Thymus (tissue), 11 donors: Measurements from ENCODE around the gene NCF4. TPM values are rescaled to one million over a fixed set of nuclear protein-coding genes. Genes with fewer than 3 reads are reported as not detected.

ENCODE experiments used
- DNase-seq, 9 donors: peaks; one replicate each; pipeline ENCODE4 v3.0.0-alpha.2; 2013; ENCODE audit warnings: low spot score in 9 of 9, low read depth in 6 of 9, missing footprints in 1 of 9
- H3K27ac ChIP-seq, 2 donors: one replicate each; pipeline ENCODE4 v1.5.1; 2013; ENCODE audit warnings: control low read depth in 1 of 2, low read depth in 1 of 2, low read length in 1 of 2, mild to moderate bottlenecking in 1 of 2, moderate library complexity in 1 of 2
- H3K27me3 ChIP-seq, 2 donors: one replicate each; pipeline ENCODE4 v1.5.1; 2013; ENCODE audit warnings: low read length in 1 of 2; ENCODE audit not compliant: control insufficient read depth in 2 of 2, insufficient read depth in 1 of 2
- H3K36me3 ChIP-seq, 2 donors: one replicate each; pipeline ENCODE4 v1.5.1; 2013; ENCODE audit warnings: low read length in 1 of 2, mild to moderate bottlenecking in 1 of 2, moderate library complexity in 1 of 2; ENCODE audit not compliant: control insufficient read depth in 2 of 2, insufficient read depth in 2 of 2
- H3K4me1 ChIP-seq, 2 donors: one replicate each; pipeline ENCODE4 v1.5.1; 2013; ENCODE audit warnings: low read length in 2 of 2; ENCODE audit not compliant: control insufficient read depth in 2 of 2, insufficient read depth in 2 of 2
- H3K4me3 ChIP-seq, 2 donors: one replicate each; pipeline ENCODE4 v1.5.1; 2013; ENCODE audit warnings: low read length in 2 of 2, control low read depth in 1 of 2, mild to moderate bottlenecking in 1 of 2
- H3K9me3 ChIP-seq, 2 donors: one replicate each; pipeline ENCODE4 v1.5.1; 2013; ENCODE audit warnings: low read length in 1 of 2, mild to moderate bottlenecking in 1 of 2; ENCODE audit not compliant: control insufficient read depth in 2 of 2, insufficient read depth in 1 of 2
- WGBS: extraction: QIAGEN DNeasy Blood & Tissue Kit; methylation state at CpG from one replicate; pipeline ENCODE4 v1.1.7; 2013; 5-methylcytosine and 5-hydroxymethylcytosine counted together
- polyA plus RNA-seq: library from polyadenylated mRNA; stranded (reverse); fragments of 200-250 nt; gene quantifications from one replicate; pipeline ENCODE4 v1.2.3, GENCODE V29; 2013
- total RNA-seq: library from RNA; stranded (reverse); fragments of 120-200 nt; gene quantifications from one replicate; pipeline ENCODE4 v1.2.4, GENCODE V29; 2013
- donor health status: healthy.

Gene NCF4
- total and polyA plus RNA-seq, 2 donors, result 17.6 to 24.0 TPM

- DNase-seq, result no peak
- Histone ChIP-seq H3K27me3 (no peaks in the 10 kb centered on the region), H3K36me3 (no peaks in the 10 kb centered on the region), H3K27ac (no peak overlapping the region), H3K4me1 (no peaks in the 10 kb centered on the region), H3K4me3 (no peak overlapping the region), H3K9me3 (peaks cover 3 to 7% of the 10 kb centered on the region in 2 donors)
- WGBS, result 82% methylated on average over 7 of the region's 7 CpGs
These were observed 19.0 kb downstream of the NCF4 start for GRCh38 chr22:36879775-36880174.

GRCh38 chr22:36881504-36882245, 20.9 kb downstream of the NCF4 start:
- no peak overlapping the region for H3K4me3 ChIP-seq
- peaks cover 3 to 7% of the 10 kb centered on the region in 2 donors for H3K9me3 ChIP-seq
- H3K4me1 ChIP-seq, result no peaks in the 10 kb centered on the region
- H3K36me3 ChIP-seq, result no peaks in the 10 kb centered on the region
- H3K27me3 ChIP-seq, result no peaks in the 10 kb centered on the region
- DNase-seq, result no peak
- WGBS, result 39% methylated on average over 1 of the region's 1 CpG
- H3K27ac ChIP-seq, result no peak overlapping the region

- H3K36me3 ChIP-seq, result no peaks in the 10 kb centered on the region
- DNase-seq, result no peak
- WGBS, result 91% methylated on average over 5 of the region's 5 CpGs
- peaks cover 3 to 7% of the 10 kb centered on the region in 2 donors for H3K9me3 ChIP-seq
- no peaks in the 10 kb centered on the region for H3K4me1 ChIP-seq
- H3K27ac ChIP-seq, result no peak overlapping the region
- no peaks in the 10 kb centered on the region for H3K27me3 ChIP-seq
- H3K4me3 ChIP-seq, result no peak overlapping the region
These were observed 23.7 kb downstream of the NCF4 start for GRCh38 chr22:36884349-36885158.

GRCh38 chr22:36885474-36885873, 24.7 kb downstream of the NCF4 start:
- Histone ChIP-seq H3K4me3 (no peak overlapping the region), H3K9me3 (peaks cover 3 to 7% of the 10 kb centered on the region in 2 donors), H3K27me3 (no peaks in the 10 kb centered on the region), H3K27ac (no peak overlapping the region), H3K36me3 (no peaks in the 10 kb centered on the region), H3K4me1 (no peaks in the 10 kb centered on the region)
- DNase-seq, result no peak
- 93% methylated on average over 7 of the region's 7 CpGs for WGBS

GRCh38 chr22:36886016-36886415, 25.2 kb downstream of the NCF4 start:
- no peaks in the 10 kb centered on the region for H3K36me3 ChIP-seq
- no peak for DNase-seq
- H3K4me1 ChIP-seq, result no peaks in the 10 kb centered on the region
- H3K27ac ChIP-seq, result no peak overlapping the region
- H3K27me3 ChIP-seq, result no peaks in the 10 kb centered on the region
- peaks cover under 1 to 5% of the 10 kb centered on the region in 2 donors for H3K9me3 ChIP-seq
- H3K4me3 ChIP-seq, result no peak overlapping the region
- WGBS, result 98% methylated on average over 4 of the region's 4 CpGs

GRCh38 chr22:36887162-36887561, 26.4 kb downstream of the NCF4 start:
- Histone ChIP-seq H3K27me3 (no peaks in the 10 kb centered on the region), H3K9me3 (peaks cover 0 to 2% of the 10 kb centered on the region in 2 donors), H3K4me3 (no peak overlapping the region), H3K36me3 (no peaks in the 10 kb centered on the region), H3K27ac (no peak overlapping the region), H3K4me1 (no peaks in the 10 kb centered on the region)
- 78% methylated on average over 4 of the region's 4 CpGs for WGBS
- DNase-seq, result peak in 1 of 9 donors; percentile 25

GRCh38 chr22:36891646-36892045, 30.8 kb downstream of the NCF4 start:
- no peak for DNase-seq
- no peaks in the 10 kb centered on the region for H3K36me3 ChIP-seq
- H3K4me1 ChIP-seq, result no peaks in the 10 kb centered on the region
- no peak overlapping the region for H3K4me3 ChIP-seq
- whole genome bisulfite sequencing, result 89% methylated on average over 1 of the region's 1 CpG
- H3K27ac ChIP-seq, result no peak overlapping the region
- no peaks in the 10 kb centered on the region for H3K27me3 ChIP-seq
- H3K9me3 ChIP-seq, result peaks cover 0 to 6% of the 10 kb centered on the region in 2 donors

GRCh38 chr22:36892292-36892691, 31.5 kb downstream of the NCF4 start:
- no peak overlapping the region for H3K4me3 ChIP-seq
- H3K4me1 ChIP-seq, result no peaks in the 10 kb centered on the region
- DNase-seq, result no peak
- H3K9me3 ChIP-seq, result peaks cover 0 to 6% of the 10 kb centered on the region in 2 donors
- H3K36me3 ChIP-seq, result no peaks in the 10 kb centered on the region
- WGBS, result 52% methylated on average over 2 of the region's 2 CpGs
- no peaks in the 10 kb centered on the region for H3K27me3 ChIP-seq
- peak overlapping the region in 1 of 2 donors; percentile 53 for H3K27ac ChIP-seq

- DNase-seq, result no peak
- Histone ChIP-seq H3K36me3 (no peaks in the 10 kb centered on the region), H3K27ac (peak overlapping the region in 1 of 2 donors; percentile 17), H3K27me3 (no peaks in the 10 kb centered on the region), H3K9me3 (peaks cover 0 to 6% of the 10 kb centered on the region in 2 donors), H3K4me3 (no peak overlapping the region), H3K4me1 (no peaks in the 10 kb centered on the region)
- 90% methylated on average over 3 of the region's 3 CpGs for WGBS
These were observed 32.5 kb downstream of the NCF4 start for GRCh38 chr22:36893262-36893661.
